ENCODE data around the gene EML6.

- no peak for TF ChIP-seq POLR2A (IDR thresholded peaks at IDR 0.05; ENCODE audit: low read length)
- TF ChIP-seq GATA1 (IDR thresholded peaks at IDR 0.05; ENCODE audit: low read depth, low read length) = no peak
Observed at GRCh38 chr2:54958717-54959371, 235.4 kb downstream of the EML6 start.
